IPS-NIHi7 (cell line): ENCODE measurements around the gene ZNF143.
"Not testable (repeated sequence)": the region's sequence is repeated elsewhere in the genome, so short reads cannot be mapped to it uniquely, and the experiment has no call there.

Experiments
- DNase-seq: peaks from one replicate; pipeline ENCODE4 v3.0.0; 2012; ENCODE audit warnings: mixed read lengths; ENCODE audit errors: extremely low spot score

Gene ZNF143

GRCh38 chr11:9549216-9549615 lies 88.4 kb downstream of the ZNF143 start:
- not testable (repeated sequence) for DNase-seq

- DNase-seq = no peak
These were observed 89.4 kb downstream of the ZNF143 start for GRCh38 chr11:9550191-9550628.

- DNase-seq = no peak
These were observed 100.6 kb downstream of the ZNF143 start for GRCh38 chr11:9561279-9561982.

- DNase-seq = no peak
These were observed 101.9 kb downstream of the ZNF143 start for GRCh38 chr11:9562716-9563115.

GRCh38 chr11:9563196-9563730 lies 102.5 kb downstream of the ZNF143 start:
- DNase-seq = no peak

GRCh38 chr11:9565822-9566560 lies 105.2 kb downstream of the ZNF143 start:
- DNase-seq = peak; percentile 70

GRCh38 chr11:9566561-9567063 lies 105.8 kb downstream of the ZNF143 start:
- DNase-seq = no peak

- no peak for DNase-seq
These were observed 106.6 kb downstream of the ZNF143 start for GRCh38 chr11:9567401-9567800.

- no peak for DNase-seq
These were observed 107.5 kb downstream of the ZNF143 start for GRCh38 chr11:9568161-9568853.

- DNase-seq = peak; percentile 14
These were observed 108.2 kb downstream of the ZNF143 start for GRCh38 chr11:9568854-9569587.

GRCh38 chr11:9569588-9570164 lies 108.9 kb downstream of the ZNF143 start:
- no peak for DNase-seq

GRCh38 chr11:9570313-9571025 lies 109.7 kb downstream of the ZNF143 start:
- DNase-seq = no peak

- DNase-seq = no peak
These were observed 110.4 kb downstream of the ZNF143 start for GRCh38 chr11:9571071-9571762.

GRCh38 chr11:9571763-9572115 lies 110.9 kb downstream of the ZNF143 start:
- no peak for DNase-seq

GRCh38 chr11:9573052-9573774 lies 112.4 kb downstream of the ZNF143 start, which contains the start of gene WEE1:
Gene WEE1, plus strand, starts transcription at chr11:9573670. Its CDS starts 264 bp downstream, at chr11:9573934.
- peak; percentile 89 for DNase-seq

GRCh38 chr11:9573775-9574621 lies 113.2 kb downstream of the ZNF143 start:
- DNase-seq = no peak

GRCh38 chr11:9574622-9575259 lies 113.9 kb downstream of the ZNF143 start:
- DNase-seq = no peak
